OCI-LY1 (cell line): ENCODE data around the gene MYO16.

Experiments used
- H2AFZ ChIP-seq: fragments of 200-600 bp; sonication (generic), shearing (Covaris generic); 2 replicates; pipeline ENCODE4 v1.6.0; 2014; ENCODE audit warnings: antibody characterized with exemption, mild to moderate bottlenecking, low read length
- H3F3A ChIP-seq: fragments of 200-600 bp; sonication (generic), shearing (Covaris generic); 2 replicates; pipeline ENCODE4 v1.6.0; 2014; ENCODE audit warnings: mild to moderate bottlenecking, antibody characterized with exemption, low read length, moderate library complexity; ENCODE audit not compliant: insufficient read depth
- H3K27ac ChIP-seq: fragments of 200-600 bp; sonication (generic); 2 replicates; pipeline ENCODE4 v1.5.1; 2014; ENCODE audit warnings: low read length, mixed run types, mild to moderate bottlenecking, low read depth; ENCODE audit not compliant: poor library complexity, severe bottlenecking
- H3K27me3 ChIP-seq: fragments of 200-600 bp; sonication (generic); 2 replicates; pipeline ENCODE4 v1.6.0; 2014; ENCODE audit warnings: antibody characterized with exemption, mild to moderate bottlenecking, low read length, moderate library complexity; ENCODE audit not compliant: insufficient read depth
- H3K36me3 ChIP-seq: fragments of 200-600 bp; sonication (generic); 2 replicates; pipeline ENCODE4 v1.6.1; 2014; ENCODE audit warnings: mild to moderate bottlenecking, antibody characterized with exemption, low read length, moderate library complexity, mixed read lengths; ENCODE audit not compliant: insufficient read depth
- H3K4me1 ChIP-seq: fragments of 200-600 bp; sonication (generic); 2 replicates; pipeline ENCODE4 v1.5.1; 2014; ENCODE audit warnings: mild to moderate bottlenecking, low read length, moderate library complexity; ENCODE audit not compliant: insufficient read depth, severe bottlenecking
- H3K4me2 ChIP-seq: fragments of 200-600 bp; sonication (generic), shearing (Covaris generic); 2 replicates; pipeline ENCODE4 v1.6.1; 2014; ENCODE audit warnings: low read length
- H3K4me3 ChIP-seq: fragments of 200-600 bp; sonication (generic); 2 replicates; pipeline ENCODE4 v1.5.1; 2014; ENCODE audit warnings: low read length, low read depth, mild to moderate bottlenecking, mixed read lengths; ENCODE audit not compliant: poor library complexity, severe bottlenecking
- H3K79me2 ChIP-seq: fragments of 200-600 bp; shearing (Covaris generic); 2 replicates; pipeline ENCODE4 v1.6.1; 2016; ENCODE audit warnings: mixed run types, low read length, mixed read lengths; ENCODE audit not compliant: insufficient read depth
- H3K9ac ChIP-seq: fragments of 200-600 bp; sonication (generic), shearing (Covaris generic); 2 replicates; pipeline ENCODE4 v1.6.1; 2014; ENCODE audit warnings: mild to moderate bottlenecking, low read length, mixed read lengths
- H3K9me2 ChIP-seq: fragments of 200-600 bp; sonication (generic), shearing (Covaris generic); 2 replicates; pipeline ENCODE4 v1.6.1; 2014; ENCODE audit warnings: low read depth, mild to moderate bottlenecking, low read length, mixed read lengths
- H3K9me3 ChIP-seq: fragments of 200-600 bp; shearing (Covaris generic); 2 replicates; pipeline ENCODE4 v1.6.1; 2014; ENCODE audit warnings: low read length, mixed read lengths
- H4K20me1 ChIP-seq: fragments of 200-600 bp; sonication (generic), shearing (Covaris generic); 2 replicates; pipeline ENCODE4 v1.6.0; 2016; ENCODE audit warnings: mild to moderate bottlenecking, low read length; ENCODE audit not compliant: insufficient read depth
- EZH2 ChIP-seq: fragments of 200-600 bp; sonication (generic), shearing (Covaris generic); IDR thresholded peaks from 2 replicates; pipeline ENCODE4 v1.8.0; 2017; ENCODE audit warnings: borderline replicate concordance, mixed run types, mild to moderate bottlenecking, antibody characterized with exemption, low read length, moderate library complexity, mixed read lengths
- TF ChIP-seq, protein P1 (sequence below): fragments of 200-600 bp; sonication (generic), shearing (Covaris generic); IDR thresholded peaks from 2 replicates; pipeline ENCODE4 v1.5.1; 2017; ENCODE audit warnings: mild to moderate bottlenecking, antibody characterized with exemption, low read length, moderate library complexity, mixed read lengths

The MYO16 gene

DNA sequence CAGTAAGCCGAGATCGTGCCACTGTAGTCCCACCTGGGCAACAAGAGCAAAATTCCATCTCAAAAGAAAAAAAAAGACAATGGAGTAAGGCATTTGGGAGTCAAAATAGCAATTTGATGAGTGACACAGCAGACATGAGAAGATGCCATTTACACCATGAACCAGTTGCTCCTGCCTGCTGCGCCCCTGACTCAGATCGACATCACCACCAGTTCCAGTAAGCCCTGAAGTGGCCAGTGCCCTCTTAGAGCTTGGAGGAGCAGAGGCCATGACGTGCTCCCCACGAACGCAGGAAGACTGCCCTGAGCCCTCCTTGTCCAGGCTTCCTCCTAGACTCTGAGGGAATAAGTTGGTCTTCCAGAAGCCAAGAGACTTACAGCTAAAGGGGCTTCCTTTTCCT, 339.2 kb downstream of the MYO16 start:
- Histone ChIP-seq H3K9ac (no peak overlapping the region), H3K79me2 (no peaks in the 10 kb centered on the region), H3K36me3 (no peaks in the 10 kb centered on the region), H3K27me3 (no peaks in the 10 kb centered on the region), H3K9me3 (no peaks in the 10 kb centered on the region), H4K20me1 (no peaks in the 10 kb centered on the region), H3F3A (no peaks in the 10 kb centered on the region), H3K4me2 (no peak overlapping the region), H3K4me1 (no peaks in the 10 kb centered on the region), H3K27ac (no peak overlapping the region), H3K4me3 (no peak overlapping the region), H3K9me2 (no peaks in the 10 kb centered on the region), H2AFZ (no peak overlapping the region)
- TF ChIP-seq, protein P1, sequence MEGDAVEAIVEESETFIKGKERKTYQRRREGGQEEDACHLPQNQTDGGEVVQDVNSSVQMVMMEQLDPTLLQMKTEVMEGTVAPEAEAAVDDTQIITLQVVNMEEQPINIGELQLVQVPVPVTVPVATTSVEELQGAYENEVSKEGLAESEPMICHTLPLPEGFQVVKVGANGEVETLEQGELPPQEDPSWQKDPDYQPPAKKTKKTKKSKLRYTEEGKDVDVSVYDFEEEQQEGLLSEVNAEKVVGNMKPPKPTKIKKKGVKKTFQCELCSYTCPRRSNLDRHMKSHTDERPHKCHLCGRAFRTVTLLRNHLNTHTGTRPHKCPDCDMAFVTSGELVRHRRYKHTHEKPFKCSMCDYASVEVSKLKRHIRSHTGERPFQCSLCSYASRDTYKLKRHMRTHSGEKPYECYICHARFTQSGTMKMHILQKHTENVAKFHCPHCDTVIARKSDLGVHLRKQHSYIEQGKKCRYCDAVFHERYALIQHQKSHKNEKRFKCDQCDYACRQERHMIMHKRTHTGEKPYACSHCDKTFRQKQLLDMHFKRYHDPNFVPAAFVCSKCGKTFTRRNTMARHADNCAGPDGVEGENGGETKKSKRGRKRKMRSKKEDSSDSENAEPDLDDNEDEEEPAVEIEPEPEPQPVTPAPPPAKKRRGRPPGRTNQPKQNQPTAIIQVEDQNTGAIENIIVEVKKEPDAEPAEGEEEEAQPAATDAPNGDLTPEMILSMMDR, result no peak
- no peak for TF ChIP-seq EZH2

DNA sequence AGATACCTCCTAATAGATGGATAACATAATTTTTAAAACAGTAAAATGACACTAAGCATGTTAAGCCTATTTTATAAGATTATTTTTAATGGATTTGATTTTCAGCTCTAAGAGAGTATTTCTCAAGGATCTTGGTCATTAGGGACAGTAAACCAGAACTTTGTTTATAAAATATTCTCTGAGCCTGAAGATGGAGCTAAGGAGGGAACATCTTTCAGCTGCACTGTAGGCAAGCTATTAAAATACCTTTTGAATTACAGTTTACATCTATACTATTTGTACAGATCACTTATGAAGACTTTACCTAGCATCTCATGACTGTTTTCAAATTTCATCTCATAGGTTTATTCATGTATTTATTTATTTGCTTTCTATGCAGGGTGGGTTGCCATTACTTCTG, 345.3 kb downstream of the MYO16 start:
- Histone ChIP-seq H3K9me2 (no peaks in the 10 kb centered on the region), H3K27ac (no peak overlapping the region), H3K36me3 (no peaks in the 10 kb centered on the region), H2AFZ (no peak overlapping the region), H4K20me1 (no peaks in the 10 kb centered on the region), H3K27me3 (no peaks in the 10 kb centered on the region), H3K4me1 (no peaks in the 10 kb centered on the region), H3K79me2 (no peaks in the 10 kb centered on the region), H3K4me3 (no peak overlapping the region), H3K9ac (no peak overlapping the region), H3K9me3 (no peaks in the 10 kb centered on the region), H3F3A (no peaks in the 10 kb centered on the region), H3K4me2 (no peak overlapping the region)
- TF ChIP-seq EZH2, result no peak
- TF ChIP-seq, protein P1, result no peak

DNA sequence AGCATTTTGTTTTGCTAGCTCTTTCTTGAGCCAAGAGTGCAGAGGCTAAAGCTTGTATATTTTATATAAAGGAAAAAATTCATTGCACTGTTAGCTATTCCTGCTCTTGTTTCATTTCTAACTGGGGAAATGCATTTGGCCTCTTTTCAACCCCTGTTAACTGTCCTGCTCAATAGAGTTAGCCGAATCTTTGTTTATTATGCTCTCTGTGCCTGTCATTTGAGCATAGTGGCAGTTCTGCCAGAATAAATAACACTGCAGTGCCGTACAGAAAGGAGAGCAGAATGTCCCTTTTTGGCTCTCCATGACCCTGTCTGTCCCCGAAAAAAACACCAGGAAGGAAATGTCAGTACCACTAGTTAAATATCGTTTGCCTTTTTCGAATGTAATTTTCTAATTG, 350.8 kb downstream of the MYO16 start:
- H3K27me3 ChIP-seq, result no peaks in the 10 kb centered on the region
- H3K9me3 ChIP-seq, result no peaks in the 10 kb centered on the region
- no peak overlapping the region for H3K4me2 ChIP-seq
- H3K79me2 ChIP-seq, result no peaks in the 10 kb centered on the region
- no peak overlapping the region for H2AFZ ChIP-seq
- H3F3A ChIP-seq, result no peaks in the 10 kb centered on the region
- no peaks in the 10 kb centered on the region for H3K4me1 ChIP-seq
- no peak for TF ChIP-seq EZH2
- TF ChIP-seq, protein P1, result no peak
- H3K9ac ChIP-seq, result no peak overlapping the region
- no peak overlapping the region for H3K4me3 ChIP-seq
- H3K27ac ChIP-seq, result no peak overlapping the region
- no peaks in the 10 kb centered on the region for H3K9me2 ChIP-seq
- H4K20me1 ChIP-seq, result no peaks in the 10 kb centered on the region
- H3K36me3 ChIP-seq, result no peaks in the 10 kb centered on the region
